ENCODE data around the gene PRKAA2.
"Not testable (repeated sequence)": the region's sequence is repeated elsewhere in the genome, so short reads cannot be mapped to it uniquely, and the experiment has no call there.

Gene PRKAA2

DNA sequence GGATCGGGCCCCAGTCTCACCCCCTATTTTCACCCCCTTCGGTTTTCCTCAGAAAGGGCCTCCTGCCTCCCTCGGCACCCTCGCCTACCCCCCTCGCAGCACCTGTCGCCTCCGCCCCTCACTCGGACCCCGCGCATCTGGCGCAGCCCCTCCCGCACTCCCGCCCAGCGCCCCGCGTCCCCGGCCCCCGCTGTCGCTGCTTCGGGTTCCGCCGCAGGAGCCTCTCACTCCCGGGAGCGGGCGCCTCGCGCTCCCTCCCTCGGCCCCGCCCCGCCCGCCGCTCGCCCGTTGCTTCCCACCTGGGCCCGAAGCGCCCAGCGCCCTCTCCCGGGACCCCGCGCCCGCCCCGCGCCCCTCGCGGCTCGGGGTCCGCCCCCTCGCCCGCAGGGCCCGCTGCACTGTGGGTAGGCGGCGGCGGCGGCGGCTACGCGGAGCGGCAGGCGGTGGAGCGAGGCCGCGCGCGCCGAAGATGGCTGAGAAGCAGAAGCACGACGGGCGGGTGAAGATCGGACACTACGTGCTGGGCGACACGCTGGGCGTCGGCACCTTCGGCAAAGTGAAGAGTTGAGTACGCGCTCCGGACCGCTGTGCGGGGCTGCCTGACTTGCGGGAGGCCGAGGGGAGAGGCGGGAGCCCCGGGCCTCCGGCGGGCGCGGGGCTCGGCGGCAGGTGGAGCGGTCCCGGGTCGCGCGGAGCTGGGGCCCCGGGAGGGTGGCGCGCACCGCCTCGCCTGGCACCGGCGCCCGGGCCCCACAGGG lies at the start of gene PRKAA2:
TSS of gene PRKAA2 (plus strand) at position 396 of the 758 bp plus-strand sequence. CDS start at position 470, 74 bp downstream.
- TF ChIP-seq, protein P1, sequence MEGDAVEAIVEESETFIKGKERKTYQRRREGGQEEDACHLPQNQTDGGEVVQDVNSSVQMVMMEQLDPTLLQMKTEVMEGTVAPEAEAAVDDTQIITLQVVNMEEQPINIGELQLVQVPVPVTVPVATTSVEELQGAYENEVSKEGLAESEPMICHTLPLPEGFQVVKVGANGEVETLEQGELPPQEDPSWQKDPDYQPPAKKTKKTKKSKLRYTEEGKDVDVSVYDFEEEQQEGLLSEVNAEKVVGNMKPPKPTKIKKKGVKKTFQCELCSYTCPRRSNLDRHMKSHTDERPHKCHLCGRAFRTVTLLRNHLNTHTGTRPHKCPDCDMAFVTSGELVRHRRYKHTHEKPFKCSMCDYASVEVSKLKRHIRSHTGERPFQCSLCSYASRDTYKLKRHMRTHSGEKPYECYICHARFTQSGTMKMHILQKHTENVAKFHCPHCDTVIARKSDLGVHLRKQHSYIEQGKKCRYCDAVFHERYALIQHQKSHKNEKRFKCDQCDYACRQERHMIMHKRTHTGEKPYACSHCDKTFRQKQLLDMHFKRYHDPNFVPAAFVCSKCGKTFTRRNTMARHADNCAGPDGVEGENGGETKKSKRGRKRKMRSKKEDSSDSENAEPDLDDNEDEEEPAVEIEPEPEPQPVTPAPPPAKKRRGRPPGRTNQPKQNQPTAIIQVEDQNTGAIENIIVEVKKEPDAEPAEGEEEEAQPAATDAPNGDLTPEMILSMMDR (IDR thresholded peaks at IDR 0.05; ENCODE audit: insufficient read depth, missing control alignments) = no peak
- peak; percentile 20 for DNase-seq (ENCODE audit: insufficient read length, low spot score)
- no peak for FAIRE-seq

DNA sequence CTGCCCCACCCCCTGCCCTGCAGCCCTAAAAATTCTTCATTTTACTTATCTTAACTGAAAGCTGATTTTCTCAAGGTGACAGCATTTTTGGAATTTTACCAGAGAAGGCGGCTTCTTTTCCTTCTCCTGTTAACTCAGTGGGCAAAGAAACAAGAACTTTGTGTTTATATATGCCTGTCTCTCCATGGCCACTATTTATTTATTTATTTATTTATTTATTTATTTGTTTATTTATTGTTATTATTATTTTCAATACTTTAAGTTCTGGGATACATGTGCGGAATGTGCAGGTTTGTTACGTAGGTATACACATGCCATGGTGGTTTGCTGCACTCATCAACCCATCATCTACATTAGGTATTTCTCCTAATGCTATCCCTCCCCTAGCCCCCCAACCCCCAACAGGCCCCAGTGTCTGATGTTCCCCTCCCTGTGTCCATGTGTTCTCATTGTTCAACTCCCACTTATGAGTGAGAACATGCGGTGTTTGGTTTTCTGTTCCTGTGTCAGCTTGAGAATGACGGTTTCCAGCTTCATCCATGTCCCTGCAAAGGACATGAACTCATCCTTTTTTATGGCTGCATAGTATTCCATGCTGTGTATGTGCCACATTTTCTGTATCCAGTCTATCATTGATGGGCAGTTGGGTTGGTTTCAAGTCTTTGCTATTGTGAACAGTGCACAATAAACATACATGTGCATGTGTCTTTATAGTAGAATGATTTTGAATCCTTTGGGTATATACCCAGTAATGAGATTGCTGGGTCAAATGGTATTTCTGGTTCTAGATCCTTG lies 49.5 kb upstream of the PRKAA2 start:
- FAIRE-seq; DNase-seq (ENCODE audit: insufficient read length, low spot score): not testable (repeated sequence)

DNA sequence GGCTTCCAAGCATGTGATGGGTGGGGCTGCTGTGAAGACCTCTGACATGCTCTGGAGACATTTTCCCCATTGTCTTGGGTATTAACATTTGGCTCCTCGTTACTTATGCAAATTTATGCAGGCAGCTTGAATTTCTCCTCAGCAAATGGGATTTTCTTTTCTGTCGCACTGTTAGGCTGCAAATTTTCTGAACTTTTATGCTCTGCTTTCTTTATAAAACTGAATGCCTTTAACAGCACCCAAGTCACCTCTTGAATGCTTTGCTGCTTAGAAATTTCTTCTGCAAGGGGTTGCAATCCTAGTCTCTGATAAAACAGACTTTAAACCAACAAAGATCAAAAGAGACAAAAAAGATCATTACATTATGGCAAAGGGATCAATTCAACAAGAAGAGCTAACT lies 35.0 kb upstream of the PRKAA2 start:
- DNase-seq (ENCODE audit: insufficient read length, low spot score); FAIRE-seq: not testable (repeated sequence)

DNA sequence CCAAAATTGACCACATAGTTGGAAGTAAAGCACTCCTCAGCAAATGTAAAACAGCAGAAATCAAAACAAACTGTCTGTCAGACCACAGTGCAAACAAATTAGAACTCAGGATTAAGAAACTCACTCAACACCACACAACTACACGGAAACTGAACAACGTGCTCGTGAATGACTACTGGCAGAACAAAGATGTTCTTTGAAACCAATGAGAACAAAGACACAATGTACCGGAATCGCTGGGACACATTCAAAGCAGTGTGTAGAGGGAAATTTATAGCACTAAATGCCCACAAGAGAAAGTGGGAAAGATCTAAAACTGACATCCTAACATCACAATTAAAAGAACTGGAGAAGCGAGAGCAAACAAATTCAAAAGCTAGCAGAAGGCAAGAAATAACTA lies 34.3 kb upstream of the PRKAA2 start:
- not testable (repeated sequence) for DNase-seq (ENCODE audit: insufficient read length, low spot score); FAIRE-seq

DNA sequence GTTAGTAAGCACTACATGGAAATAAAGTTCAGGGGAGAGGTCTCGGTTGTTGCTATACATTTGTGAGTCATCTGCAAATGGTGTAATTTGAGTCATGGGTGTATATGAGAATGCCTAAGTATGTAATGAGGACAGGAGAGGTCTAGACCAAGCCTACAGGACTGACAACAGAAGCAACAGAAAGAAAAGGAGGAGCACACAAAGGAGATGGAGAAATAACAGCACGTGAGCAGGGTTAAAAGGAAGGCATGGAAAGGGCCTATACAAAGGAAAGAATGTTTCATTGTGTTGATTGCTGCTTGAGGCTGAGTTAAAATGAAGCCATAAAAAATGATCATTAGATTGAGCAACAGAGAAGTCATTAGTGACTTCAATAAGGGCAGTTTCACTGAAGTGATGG lies 28.0 kb upstream of the PRKAA2 start:
- FAIRE-seq = no peak
- TF ChIP-seq, protein P1 (IDR thresholded peaks at IDR 0.05; ENCODE audit: insufficient read depth, missing control alignments) = no peak
- DNase-seq (ENCODE audit: insufficient read length, low spot score) = no peak

DNA sequence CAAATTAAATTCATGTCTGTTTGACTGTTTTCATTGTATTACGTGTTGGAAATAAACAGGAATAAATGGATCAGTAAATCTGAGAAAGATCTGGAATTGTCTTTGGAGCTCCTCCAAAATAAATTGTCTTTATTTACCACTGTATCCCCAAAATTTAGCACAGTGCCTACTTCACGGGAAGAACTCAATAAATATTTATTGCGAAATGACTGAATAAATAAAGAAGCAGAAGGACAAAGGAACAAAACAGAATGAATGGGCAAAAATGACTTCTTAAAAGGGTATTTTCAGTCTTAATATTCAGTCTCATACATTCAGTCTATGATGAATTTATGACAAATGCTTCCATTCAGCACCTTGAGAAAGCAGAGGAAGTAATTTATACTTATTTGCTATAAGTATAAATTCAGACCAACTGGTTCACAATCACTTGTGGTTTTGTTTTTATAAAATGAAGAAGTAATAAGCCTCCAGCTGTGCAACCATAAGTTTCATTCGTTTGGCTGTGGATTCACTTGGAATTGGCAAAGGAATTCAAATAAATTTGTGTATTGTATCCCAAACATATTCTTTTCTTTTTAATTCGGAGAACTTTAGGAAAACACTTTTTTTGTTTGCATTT lies 19.2 kb upstream of the PRKAA2 start:
- DNase-seq (ENCODE audit: insufficient read length, low spot score) (no peak), FAIRE-seq (no peak)
- TF ChIP-seq, protein P1 (IDR thresholded peaks at IDR 0.05; ENCODE audit: insufficient read depth, missing control alignments) = no peak

DNA sequence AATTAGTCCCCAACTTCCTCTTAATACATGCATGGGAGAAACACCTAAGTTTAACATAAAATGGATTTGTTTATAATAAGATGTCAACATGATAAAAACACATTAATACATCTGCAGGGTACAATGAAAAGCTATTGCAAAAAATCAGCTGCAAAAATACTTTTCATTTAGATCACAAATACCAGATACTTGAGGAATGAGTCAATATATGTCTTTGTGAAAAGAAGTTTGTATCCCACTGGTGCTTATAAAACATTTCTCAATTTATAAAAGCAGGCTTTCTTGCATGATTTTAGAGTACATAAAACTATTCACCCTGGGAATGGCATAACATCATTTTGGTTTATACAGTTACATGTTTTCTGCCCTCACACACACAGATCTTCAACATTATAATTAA lies 18.6 kb upstream of the PRKAA2 start:
- no peak for DNase-seq (ENCODE audit: insufficient read length, low spot score)
- no peak for FAIRE-seq
- TF ChIP-seq, protein P1 (IDR thresholded peaks at IDR 0.05; ENCODE audit: insufficient read depth, missing control alignments) = no peak

DNA sequence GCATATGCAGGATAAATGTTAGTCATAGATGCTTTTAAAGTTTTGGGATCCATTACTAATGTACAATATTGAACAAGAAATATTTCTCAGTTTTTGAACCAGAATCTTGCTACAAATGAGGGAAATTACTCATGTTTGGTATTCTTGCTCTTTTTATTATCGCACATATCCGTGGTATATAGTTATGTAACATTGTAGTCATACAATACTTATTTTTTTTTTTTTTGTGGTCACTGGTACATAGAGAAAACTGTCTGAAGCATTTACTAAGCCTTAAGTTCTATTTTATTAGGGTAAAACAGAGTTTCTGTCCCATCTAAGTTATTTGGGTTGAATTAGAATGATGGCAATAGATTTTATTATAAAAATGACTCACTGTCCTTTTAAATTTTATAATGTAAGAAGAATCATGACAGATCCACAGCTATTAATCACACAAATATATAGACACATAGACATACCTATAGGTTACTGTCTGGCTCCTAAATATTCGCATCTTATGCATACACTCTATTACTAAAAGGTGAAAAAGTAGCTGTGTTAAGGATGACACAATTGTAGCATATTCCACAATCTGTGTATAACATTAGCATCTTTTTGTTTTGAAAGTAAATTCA lies 18.0 kb upstream of the PRKAA2 start:
- no peak for FAIRE-seq
- DNase-seq (ENCODE audit: insufficient read length, low spot score) = no peak
- TF ChIP-seq, protein P1 (IDR thresholded peaks at IDR 0.05; ENCODE audit: insufficient read depth, missing control alignments) = no peak
